Middle frontal gyrus (tissue), 1 donor: ENCODE measurements around the gene RNASE1.

ENCODE experiments used
- DNase-seq: peaks from one replicate; pipeline ENCODE4 v3.0.0-alpha.2; 2015; ENCODE audit warnings: low spot score; ENCODE audit errors: extremely low spot score

Gene RNASE1

GRCh38 chr14:20808162-20808483 lies 5.5 kb upstream of the RNASE1 start:
- no peak for DNase-seq

GRCh38 chr14:20807304-20808161 lies 4.9 kb upstream of the RNASE1 start:
- DNase-seq = no peak

- no peak for DNase-seq
Measured at GRCh38 chr14:20805485-20805884, 2.8 kb upstream of the RNASE1 start.

- DNase-seq = no peak
Measured at GRCh38 chr14:20803223-20803622, 579 bp upstream of the RNASE1 start.

- no peak for DNase-seq
Measured at GRCh38 chr14:20801726-20802125, 918 bp downstream of the RNASE1 start.

GRCh38 chr14:20799892-20800544 lies 2.6 kb downstream of the RNASE1 start:
- no peak for DNase-seq

- no peak for DNase-seq
Measured at GRCh38 chr14:20799456-20799891, 3.2 kb downstream of the RNASE1 start.

- DNase-seq = no peak
Measured at GRCh38 chr14:20798932-20799331, 3.7 kb downstream of the RNASE1 start.

GRCh38 chr14:20798318-20798717 lies 4.3 kb downstream of the RNASE1 start:
- no peak for DNase-seq

GRCh38 chr14:20797164-20797563 lies 5.5 kb downstream of the RNASE1 start:
- no peak for DNase-seq

- no peak for DNase-seq
Measured at GRCh38 chr14:20794644-20795369, 7.8 kb downstream of the RNASE1 start.

GRCh38 chr14:20792556-20792955 lies 10.1 kb downstream of the RNASE1 start:
- DNase-seq = no peak

- no peak for DNase-seq
Measured at GRCh38 chr14:20791597-20791996, 11.0 kb downstream of the RNASE1 start.

GRCh38 chr14:20791187-20791586 lies 11.5 kb downstream of the RNASE1 start:
- no peak for DNase-seq

- DNase-seq = no peak
Measured at GRCh38 chr14:20790464-20791116, 12.1 kb downstream of the RNASE1 start.

GRCh38 chr14:20789230-20789813 lies 13.3 kb downstream of the RNASE1 start:
- no peak for DNase-seq

- no peak for DNase-seq
Measured at GRCh38 chr14:20787025-20787424, 15.6 kb downstream of the RNASE1 start.

GRCh38 chr14:20782280-20782890 lies 20.3 kb downstream of the RNASE1 start:
- no peak for DNase-seq

- no peak for DNase-seq
Measured at GRCh38 chr14:20781803-20782202, 20.8 kb downstream of the RNASE1 start.

GRCh38 chr14:20775901-20776300 lies 26.7 kb downstream of the RNASE1 start:
- DNase-seq = no peak

- DNase-seq = no peak
Measured at GRCh38 chr14:20775043-20775442, 27.6 kb downstream of the RNASE1 start.
